GM21528 (cell line): ENCODE data around the gene FAM110C.
"Not testable (repeated sequence)": the region's sequence is repeated elsewhere in the genome, so short reads cannot be mapped to it uniquely, and the experiment has no call there.

ENCODE experiments used
- ATAC-seq: cut with Tn5 transposase; IDR thresholded peaks from one replicate; pipeline ENCODE4 v1.9.1; 2021; ENCODE audit warnings: mild to moderate bottlenecking, moderate library complexity; ENCODE audit not compliant: unreplicated experiment, low FRiP score

FAM110C gene, protein sequence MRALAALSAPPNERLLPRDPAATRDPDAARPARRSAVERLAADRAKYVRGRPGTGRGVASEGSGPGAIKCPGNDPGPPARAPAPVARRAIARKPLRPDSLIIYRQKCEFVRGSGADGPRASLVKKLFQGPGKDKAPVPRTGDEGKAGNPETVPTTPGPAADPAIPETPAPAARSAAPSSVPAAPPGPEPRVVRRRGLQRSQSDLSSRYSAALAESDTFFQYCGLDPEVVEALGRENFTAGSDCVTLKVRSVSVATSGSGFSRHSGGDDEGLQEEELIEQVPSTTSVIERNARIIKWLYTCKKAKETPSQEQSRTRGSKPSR

DNA sequence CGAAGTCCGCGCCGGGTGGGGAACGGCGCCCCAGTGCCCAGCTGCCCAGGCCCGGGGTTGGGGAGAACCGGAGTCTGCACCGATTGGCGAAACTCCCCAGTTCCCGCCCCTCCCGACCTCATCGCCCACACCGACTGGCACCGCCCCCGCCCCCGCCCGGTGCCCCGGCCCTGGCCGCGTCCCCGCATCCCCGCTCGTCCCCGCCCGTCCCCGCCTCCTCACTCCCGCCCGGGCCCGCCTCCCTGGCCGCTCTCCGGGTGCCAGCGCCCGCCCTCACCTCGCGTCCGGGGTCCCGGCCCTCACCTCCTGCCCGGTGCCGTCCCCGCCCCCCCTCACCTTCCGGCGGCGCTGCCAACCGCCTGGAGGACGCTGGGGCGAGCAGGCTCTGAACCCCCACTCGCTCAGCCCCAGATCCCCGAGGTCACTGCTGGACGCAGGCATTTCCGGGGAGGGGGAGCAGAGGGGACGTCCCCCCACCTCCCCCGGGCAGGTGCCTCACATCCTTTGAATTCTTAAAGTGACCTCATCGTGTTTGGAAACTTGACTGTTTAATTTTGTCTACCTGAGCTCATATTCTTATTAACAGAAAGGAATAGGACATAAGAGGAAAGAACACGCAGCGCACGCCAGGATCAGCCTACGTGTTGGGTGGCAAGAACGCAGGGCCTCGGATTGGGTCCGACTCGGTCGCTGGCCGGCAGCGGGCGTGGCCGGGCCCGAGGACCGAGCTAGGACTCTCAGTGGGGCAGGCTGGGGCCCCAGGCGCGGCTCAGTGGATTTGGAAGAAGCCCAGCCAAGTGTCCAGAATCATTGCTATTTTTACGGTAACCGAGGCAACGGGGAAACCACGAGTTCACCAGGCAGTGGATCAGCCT lies at the start of gene FAM110C:
Gene FAM110C, minus strand, starts transcription at position 35 of the 875 bp plus-strand sequence. CDS start 120 bp downstream, outside the sequence.
- no peak for ATAC-seq

DNA sequence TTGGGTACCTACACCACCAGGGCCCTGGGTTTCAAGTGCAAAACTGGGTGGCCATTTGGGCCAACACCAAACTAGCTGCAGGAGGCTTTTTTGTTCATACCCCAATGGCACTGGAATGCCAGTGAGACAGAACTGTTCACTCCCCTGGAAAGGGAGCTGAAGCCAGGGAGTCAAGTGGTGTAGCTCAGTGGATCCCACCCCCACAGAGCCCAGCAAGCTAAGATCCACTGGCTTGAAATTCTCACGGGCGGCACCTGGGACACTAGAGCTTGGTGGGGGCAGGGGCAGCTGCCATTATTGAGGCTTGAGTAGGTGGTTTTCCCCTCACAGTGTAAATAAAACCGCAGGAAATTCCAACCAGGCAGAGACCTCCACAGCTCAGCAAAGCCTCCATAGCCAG lies 46.0 kb upstream of the FAM110C start:
- no peak for ATAC-seq

DNA sequence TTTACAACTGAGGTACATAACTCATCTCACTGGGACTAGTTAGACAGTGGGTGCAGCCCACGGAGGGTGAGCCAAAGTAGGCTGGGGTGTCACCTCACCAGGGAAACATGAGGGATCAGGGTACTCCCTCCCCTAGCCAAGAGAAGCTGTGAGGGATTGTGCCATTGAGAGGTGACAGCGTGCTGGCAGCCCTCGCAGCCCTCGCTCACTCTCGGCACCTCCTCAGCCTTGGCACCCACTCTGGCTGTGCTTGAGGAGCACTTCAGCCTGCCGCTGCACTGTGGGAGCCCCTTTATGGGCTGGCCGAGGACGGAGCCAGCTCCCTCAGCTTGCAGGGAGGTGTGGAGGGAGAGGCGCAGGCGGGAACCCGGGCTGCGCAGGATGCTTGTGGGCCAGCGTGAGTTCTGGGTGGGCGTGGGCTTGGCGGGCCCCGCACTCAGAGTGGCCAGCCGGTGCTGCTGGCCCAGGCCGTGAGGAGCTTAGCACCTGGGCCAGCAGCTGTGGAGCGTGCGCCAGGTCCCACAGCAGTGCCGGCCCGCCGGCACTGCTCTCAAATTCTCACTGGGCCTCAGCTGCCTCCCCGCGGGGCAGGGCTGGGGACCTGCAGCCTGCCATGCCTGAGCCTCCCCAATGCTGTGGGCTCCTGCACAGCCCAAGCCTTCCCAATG lies 44.5 kb upstream of the FAM110C start:
- ATAC-seq: no peak

DNA sequence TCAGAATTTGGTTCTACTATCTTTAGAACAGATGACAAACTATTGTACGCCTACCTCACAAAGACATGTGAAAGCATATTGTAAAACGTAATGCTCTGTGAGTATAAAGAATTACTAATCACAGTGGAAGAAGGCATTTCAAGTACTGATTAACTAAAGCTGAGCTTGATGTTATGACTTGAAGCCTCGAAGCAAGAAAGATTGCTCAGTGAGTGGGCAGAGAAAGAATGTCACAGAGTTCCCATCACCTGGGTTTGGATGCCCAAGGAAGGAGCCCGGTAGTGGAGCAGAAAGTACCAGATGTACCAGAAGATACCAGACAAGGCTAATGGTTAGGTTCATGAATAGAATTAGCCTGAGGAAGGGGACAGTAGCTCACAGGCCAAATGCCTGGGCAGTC lies 39.5 kb upstream of the FAM110C start:
- ATAC-seq: no peak

DNA sequence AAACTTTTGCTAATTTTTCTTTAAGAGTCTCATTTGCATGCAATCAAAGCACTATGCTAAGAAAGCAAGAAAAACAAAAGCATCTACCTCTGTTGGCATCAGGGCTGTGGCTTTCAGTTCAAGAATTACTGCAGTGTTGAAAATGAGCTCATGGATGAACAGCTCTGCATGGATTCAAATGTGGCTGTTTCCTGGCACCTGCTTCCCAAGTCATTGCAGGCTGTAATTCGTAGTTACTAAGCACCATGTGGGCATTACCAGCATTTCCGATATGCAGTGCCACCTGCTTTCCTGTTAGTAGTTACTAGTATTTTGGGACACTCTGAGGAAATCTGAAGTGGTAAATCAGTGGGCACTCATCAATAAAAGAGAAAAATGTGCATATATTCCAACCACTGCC lies 37.8 kb upstream of the FAM110C start:
- ATAC-seq: no peak

DNA sequence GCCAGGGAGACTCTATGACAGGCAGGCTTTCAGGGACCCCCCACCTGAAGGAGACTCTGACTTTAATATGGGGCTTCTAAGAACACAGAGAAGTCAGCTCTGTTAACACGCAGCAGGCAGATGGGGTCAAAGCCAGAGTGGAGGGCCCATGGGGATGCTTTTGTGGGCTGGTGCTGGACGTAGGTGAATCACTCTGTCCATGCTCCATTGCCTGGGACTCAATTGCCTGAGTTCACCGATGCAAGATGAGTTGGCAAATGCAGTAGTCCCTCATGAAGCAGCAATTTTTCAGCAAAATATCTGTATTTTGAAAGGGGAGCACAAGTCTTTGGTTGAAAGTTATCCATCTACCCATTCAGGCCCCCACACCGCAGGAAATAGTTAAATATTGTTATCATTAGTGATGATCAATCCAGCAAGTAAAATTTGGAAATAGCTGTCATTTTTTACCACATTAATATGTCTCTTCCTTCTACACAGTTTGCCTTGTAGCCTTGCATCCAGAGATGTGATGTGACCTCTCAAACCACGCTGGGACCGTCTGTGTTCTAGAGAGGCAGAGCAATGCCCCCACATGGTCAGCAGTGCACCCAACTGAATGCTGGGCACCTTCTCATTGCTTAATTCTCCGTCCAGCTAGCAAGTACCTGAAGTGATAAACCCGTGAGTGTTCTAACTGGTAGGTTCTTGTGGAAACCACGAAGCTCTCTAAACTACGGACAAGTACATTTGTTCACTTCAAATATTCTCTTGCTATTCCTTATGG lies 34.8 kb upstream of the FAM110C start:
- ATAC-seq: no peak

DNA sequence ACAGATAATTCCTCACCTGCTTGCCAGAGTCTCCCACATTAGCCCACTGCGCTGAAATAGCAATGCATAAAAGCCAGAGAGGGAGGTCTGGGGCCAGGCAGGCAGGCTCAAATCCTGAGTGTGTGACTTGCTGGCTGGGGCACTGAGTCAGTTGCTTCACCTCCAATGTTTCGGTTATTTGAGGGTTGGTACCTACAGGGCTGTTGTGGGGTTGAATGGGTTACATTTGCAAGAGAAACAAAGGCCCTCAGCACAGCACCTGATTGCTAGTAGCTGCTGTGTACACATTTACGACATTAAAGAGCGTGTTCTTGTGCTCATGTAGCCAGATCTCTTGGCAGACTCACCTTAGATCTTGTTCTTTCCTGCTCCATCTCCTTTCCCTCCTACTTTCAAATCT lies 34.1 kb upstream of the FAM110C start:
- ATAC-seq: no peak

DNA sequence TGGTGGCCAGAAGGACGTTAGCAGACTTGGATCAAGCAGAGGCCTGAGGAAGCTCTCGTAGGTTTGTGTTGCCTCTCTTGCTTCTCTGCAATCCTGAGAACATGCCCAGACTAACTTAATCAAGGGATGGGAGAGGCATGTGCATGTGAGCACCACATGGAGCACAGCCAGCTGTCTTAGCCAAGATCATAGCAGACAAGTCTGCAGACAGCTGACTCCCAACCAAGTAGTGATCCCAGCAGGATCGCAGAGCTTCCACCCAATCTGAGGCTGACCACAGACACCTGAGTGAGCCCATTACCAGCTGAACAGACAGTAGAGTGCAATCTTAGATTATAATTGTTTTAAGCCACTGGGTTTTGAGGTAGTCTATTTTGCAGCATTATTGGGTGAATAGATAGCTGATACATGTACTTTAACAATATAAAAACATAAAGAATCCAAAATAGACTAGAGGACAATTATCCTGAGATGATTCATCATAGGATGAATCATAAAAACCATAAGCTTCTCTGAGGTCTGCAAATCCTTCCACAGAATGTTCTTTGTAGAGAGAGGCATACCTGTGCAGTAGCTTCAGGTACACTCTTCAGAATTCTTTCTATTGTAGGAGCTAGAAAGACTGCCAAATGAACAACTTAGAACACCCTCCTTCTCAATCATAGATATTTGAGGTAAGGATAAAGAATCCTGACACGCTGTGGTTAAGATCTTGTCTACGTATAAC lies 25.2 kb upstream of the FAM110C start:
- ATAC-seq: no peak

DNA sequence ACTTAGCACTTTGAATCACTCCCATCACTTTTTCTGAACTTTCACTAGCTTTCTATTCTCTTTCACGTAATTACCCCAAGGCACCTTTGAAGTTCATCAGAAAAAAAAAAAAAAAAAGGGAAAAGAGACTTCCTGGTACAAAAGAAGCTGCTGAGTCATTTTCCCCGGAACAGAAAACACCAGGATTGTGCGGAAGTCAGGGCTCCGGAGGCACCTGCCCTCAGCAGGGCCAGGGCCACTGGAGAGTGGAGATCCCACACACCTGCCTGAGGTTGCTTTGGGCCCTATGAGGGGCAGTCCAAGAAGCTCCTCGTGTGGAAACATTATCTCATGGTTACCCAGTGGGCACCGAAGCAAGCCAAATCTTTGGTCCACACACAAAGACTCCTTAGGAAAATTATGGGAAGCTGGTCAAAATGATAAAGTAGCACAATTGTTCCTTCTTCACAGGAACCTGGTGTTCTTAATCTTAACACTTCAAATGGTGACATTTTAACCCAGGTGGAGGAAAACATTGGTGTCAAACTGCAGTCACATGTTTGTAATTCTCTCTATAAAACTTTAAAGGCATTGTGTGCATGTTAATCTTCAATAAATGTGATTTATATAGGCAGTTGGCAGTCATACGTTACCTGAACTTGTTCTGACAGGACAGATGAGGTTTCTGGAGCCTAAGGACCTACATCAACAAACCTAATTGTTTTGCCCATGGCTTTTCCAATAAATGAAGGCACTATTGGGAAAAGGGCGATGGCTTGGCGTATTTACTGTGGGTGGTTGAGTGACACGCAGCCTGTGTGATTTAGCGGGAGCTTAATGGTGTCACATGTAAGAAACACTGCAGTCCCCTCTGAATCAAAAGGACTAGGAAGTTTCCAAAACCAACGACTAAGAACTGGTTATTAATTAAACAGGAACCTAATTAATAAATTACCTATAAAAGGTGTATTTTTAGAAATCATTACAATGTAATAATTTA lies 23.4 kb upstream of the FAM110C start:
- ATAC-seq: no peak

DNA sequence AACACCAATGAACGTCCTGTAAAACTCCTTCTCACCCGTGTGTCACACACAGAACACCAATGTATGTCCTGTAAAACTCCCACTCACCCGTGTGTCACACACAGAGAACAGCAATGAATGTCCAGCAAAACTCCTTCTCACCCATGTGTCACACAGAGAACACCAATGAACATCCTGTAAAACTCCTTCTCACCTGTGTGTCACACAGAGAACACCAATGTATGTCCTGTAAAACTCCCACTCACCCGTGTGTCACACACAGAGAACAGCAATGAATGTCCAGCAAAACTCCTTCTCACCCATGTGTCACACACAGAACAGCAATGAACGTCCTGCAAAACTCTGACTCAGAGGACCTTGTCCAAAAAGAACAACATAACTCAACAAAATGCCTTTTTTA lies 22.3 kb upstream of the FAM110C start:
- ATAC-seq: not testable (repeated sequence)

DNA sequence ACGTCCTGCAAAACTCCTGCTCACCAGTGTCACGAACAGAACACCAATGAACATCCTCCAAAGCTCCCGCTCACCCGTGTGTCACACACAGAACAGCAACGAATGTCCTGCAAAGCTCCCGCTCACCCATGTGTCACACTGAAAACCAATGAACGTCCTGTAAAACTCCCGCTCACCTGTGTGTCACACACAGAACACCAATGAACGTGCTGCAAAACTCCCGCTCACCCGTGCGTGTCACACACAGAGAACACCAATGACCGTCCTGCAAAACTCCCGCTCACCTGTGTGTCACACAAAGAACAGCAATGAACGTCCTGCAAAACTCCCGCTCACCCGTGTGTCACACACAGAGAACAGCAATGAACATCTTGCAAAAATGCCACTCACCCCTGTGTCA lies 20.5 kb upstream of the FAM110C start:
- ATAC-seq: no peak

DNA sequence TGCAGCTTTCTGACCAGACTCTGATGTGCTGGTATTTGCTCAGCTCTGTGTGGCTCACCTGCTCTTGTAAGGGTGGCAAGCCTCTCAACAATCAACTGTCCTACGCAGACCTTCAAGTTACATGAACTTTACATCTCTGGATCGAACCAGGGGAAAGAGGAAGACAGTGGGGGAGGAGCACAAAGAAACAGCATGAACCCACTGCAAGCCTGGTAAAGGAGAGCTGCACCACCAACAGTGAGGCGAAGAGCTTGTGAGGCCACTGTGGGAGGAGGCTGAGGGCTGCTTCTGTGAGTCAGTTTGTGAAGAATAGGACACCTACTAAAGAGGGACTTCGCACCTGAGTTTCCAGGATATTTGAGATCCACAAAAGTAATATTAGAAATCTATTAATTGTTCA lies 18.8 kb upstream of the FAM110C start:
- ATAC-seq: no peak

DNA sequence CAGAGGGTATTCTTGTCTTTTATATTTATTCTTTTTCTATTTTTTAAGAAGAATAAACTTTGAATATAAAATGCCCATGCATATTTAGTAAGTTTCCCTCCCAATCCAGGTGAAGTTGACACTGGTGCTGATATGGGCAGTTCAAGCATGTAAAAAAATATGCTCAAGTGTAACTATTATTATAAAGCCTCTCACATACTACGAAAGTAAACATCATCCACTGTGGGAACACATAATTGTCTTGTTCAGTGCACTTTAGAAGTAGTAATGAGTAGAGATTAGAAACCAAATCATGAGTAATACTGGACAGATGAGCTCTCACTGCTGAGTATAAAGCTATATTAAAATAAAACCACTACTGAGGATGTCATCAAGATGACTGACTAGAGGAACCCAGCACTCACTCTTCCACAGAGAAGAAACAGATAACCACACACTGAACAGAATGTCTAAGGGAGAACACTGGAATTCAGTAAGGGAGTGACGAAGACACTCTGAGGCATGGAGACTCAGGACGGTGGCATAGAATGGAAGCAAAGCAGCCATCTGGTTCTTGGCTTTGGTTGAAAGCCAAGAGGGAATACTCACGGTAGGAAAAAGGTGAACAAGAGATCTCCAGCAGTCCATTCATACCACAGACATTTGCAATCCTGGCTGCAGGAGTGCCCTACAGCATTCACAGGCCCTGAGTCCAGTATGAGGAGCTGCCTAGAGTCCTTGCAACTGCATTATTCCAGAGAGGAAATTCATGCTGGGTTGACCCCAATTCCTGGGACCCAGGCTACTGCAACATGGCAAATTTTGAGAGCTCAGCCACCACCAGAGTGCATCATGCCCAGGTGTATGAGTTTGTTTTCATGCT lies 9.5 kb upstream of the FAM110C start:
- no peak for ATAC-seq

DNA sequence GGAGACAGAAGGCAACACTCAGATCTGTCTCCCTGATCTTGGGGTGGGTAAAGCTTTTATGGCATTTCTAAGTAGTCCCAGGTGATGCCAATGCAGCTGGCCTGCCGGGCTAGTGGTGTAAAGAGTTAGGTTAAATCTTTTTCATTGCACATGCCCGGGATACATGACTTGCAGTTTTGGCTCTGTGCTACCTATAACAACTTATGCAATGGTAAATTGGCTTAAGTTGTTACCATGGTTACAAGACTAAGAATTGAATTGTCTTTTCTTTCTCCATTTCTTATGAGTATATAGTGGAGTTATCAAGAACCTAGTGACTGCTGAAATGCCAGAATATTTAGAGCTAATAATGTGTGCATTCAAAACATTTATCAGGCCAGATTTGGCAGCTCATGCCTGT lies 5.3 kb upstream of the FAM110C start:
- no peak for ATAC-seq

DNA sequence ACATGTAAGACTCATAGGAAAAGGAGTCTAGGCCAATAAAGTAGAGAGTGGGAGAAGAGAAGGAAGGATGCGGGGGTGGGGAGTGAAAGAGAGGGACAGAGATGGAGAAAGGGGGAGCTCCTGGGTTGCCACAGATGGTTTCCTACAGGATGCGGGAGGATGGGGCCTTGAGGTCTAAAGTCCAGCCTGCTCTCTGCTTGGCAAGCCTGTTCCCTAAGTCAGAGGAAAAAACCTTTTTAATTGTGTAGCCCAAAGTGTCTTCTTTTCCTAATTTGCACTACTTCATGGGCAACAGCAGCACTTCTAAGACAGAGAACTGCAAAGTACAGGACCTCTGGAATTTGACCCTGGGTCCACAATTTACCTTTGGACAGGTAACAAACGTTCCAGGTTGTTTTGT lies 1.4 kb upstream of the FAM110C start:
- ATAC-seq: no peak

DNA sequence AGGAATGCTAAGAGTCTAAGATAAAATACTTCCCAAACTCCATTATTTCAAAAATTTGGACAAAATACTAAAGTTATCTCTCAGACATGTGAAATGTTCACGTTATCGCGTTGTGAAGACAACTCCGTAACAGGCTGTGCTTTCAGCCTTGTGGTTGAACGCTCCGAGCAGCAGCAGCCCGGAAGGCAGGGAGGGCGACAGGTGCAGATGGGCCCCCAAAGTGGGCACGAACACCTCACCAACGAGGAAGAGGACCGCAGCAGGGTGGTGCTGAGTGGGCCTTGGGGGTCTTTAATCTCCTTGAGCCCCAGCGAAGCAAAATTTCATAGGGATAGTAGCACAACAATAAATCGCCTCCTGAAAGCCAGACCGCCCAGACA lies 1.0 kb upstream of the FAM110C start:
- no peak for ATAC-seq

DNA sequence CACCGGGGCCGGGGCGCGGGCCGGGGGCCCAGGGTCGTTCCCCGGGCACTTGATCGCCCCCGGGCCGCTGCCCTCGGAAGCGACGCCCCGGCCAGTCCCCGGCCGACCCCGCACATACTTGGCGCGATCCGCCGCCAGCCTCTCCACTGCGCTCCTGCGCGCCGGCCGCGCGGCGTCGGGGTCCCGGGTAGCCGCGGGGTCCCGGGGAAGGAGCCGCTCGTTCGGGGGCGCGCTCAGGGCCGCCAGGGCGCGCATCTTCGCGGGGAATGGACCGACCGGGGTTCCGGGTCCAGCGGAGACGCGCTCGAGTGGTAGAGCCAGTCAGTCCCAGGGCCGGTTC lies 204 bp downstream of the FAM110C start:
- ATAC-seq: no peak
